ENCODE results near the gene DOCK6.

DNA sequence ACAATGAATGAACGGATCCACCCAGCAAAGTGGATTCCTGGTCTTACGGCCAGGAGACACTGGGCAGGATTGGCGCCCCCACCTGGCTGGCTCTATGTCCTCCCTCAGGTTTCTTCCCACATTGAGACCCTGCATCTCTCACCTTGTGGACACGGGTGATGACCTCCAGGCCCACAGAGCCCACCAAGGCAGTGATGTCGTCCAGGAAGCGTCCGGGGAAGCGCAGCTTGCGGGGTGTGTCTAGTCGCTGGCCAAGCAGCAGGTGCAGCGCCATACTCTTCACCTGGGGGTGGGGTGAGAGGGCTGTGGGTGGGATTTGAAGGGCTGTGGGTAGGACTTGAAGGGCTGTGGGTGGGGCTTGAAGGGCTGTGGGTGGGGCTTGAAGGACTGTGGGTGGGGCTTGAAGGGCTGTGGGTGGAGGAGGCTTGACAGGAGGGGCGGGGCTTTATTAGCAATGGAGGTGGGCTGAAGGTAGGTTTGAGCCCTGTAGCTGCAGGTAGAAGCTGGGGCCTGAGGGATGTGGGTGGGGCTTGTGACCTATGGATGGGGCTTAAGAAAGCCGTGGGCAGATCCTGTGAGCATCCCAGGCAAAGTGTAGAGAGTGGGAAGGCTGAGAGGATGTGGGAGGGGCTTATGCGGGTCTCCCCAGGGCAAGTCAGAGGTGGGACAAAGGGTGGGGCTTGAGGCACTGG, 35.0 kb downstream of the DOCK6 start:
- TF ChIP-seq, protein P1, sequence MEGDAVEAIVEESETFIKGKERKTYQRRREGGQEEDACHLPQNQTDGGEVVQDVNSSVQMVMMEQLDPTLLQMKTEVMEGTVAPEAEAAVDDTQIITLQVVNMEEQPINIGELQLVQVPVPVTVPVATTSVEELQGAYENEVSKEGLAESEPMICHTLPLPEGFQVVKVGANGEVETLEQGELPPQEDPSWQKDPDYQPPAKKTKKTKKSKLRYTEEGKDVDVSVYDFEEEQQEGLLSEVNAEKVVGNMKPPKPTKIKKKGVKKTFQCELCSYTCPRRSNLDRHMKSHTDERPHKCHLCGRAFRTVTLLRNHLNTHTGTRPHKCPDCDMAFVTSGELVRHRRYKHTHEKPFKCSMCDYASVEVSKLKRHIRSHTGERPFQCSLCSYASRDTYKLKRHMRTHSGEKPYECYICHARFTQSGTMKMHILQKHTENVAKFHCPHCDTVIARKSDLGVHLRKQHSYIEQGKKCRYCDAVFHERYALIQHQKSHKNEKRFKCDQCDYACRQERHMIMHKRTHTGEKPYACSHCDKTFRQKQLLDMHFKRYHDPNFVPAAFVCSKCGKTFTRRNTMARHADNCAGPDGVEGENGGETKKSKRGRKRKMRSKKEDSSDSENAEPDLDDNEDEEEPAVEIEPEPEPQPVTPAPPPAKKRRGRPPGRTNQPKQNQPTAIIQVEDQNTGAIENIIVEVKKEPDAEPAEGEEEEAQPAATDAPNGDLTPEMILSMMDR (conservative IDR thresholded peaks at IDR 0.05; ENCODE audit: low read depth, low read length), result peak; percentile 75
- TF ChIP-seq EZH2 (IDR thresholded peaks at IDR 0.05; ENCODE audit: low read length, unreplicated experiment), result no peak

Measured in PC-3 (cell line).